WTC11 (cell line): ENCODE measurements around the gene CARM1.

ENCODE experiments used
- MAX ChIP-seq: sonication (generic); formaldehyde crosslinking; IDR thresholded peaks from 2 replicates; pipeline ENCODE4 v1.8.0; 2022; ENCODE audit warnings: mild to moderate bottlenecking, missing genetic modification reagents
- ZNF121 ChIP-seq: sonication (generic); formaldehyde crosslinking; IDR thresholded peaks from 2 replicates; pipeline ENCODE4 v1.8.0; 2023; ENCODE audit warnings: missing genetic modification reagents
- TF ChIP-seq, protein P1 (sequence below): fragments of 200-600 bp; IDR thresholded peaks from 2 replicates; pipeline ENCODE4 v1.8.0; 2022; ENCODE audit warnings: antibody characterized with exemption
- TF ChIP-seq, protein P2 (sequence below): sonication (generic); formaldehyde crosslinking; IDR thresholded peaks from 2 replicates; pipeline ENCODE4 v1.8.0; 2022; ENCODE audit warnings: missing genetic modification reagents
- TF ChIP-seq, protein P3 (sequence below): sonication (generic); formaldehyde crosslinking; IDR thresholded peaks from 2 replicates; pipeline ENCODE4 v1.8.1; 2023; ENCODE audit warnings: mild to moderate bottlenecking, missing genetic modification reagents, moderate library complexity

- TF ChIP-seq, protein P1, sequence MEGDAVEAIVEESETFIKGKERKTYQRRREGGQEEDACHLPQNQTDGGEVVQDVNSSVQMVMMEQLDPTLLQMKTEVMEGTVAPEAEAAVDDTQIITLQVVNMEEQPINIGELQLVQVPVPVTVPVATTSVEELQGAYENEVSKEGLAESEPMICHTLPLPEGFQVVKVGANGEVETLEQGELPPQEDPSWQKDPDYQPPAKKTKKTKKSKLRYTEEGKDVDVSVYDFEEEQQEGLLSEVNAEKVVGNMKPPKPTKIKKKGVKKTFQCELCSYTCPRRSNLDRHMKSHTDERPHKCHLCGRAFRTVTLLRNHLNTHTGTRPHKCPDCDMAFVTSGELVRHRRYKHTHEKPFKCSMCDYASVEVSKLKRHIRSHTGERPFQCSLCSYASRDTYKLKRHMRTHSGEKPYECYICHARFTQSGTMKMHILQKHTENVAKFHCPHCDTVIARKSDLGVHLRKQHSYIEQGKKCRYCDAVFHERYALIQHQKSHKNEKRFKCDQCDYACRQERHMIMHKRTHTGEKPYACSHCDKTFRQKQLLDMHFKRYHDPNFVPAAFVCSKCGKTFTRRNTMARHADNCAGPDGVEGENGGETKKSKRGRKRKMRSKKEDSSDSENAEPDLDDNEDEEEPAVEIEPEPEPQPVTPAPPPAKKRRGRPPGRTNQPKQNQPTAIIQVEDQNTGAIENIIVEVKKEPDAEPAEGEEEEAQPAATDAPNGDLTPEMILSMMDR = no peak
- no peak for TF ChIP-seq ZNF121
- TF ChIP-seq, protein P2, sequence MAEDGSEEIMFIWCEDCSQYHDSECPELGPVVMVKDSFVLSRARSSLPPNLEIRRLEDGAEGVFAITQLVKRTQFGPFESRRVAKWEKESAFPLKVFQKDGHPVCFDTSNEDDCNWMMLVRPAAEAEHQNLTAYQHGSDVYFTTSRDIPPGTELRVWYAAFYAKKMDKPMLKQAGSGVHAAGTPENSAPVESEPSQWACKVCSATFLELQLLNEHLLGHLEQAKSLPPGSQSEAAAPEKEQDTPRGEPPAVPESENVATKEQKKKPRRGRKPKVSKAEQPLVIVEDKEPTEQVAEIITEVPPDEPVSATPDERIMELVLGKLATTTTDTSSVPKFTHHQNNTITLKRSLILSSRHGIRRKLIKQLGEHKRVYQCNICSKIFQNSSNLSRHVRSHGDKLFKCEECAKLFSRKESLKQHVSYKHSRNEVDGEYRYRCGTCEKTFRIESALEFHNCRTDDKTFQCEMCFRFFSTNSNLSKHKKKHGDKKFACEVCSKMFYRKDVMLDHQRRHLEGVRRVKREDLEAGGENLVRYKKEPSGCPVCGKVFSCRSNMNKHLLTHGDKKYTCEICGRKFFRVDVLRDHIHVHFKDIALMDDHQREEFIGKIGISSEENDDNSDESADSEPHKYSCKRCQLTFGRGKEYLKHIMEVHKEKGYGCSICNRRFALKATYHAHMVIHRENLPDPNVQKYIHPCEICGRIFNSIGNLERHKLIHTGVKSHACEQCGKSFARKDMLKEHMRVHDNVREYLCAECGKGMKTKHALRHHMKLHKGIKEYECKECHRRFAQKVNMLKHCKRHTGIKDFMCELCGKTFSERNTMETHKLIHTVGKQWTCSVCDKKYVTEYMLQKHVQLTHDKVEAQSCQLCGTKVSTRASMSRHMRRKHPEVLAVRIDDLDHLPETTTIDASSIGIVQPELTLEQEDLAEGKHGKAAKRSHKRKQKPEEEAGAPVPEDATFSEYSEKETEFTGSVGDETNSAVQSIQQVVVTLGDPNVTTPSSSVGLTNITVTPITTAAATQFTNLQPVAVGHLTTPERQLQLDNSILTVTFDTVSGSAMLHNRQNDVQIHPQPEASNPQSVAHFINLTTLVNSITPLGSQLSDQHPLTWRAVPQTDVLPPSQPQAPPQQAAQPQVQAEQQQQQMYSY (CRISPR knock-in tag) = no peak
- no peak for TF ChIP-seq MAX
- TF ChIP-seq, protein P3, sequence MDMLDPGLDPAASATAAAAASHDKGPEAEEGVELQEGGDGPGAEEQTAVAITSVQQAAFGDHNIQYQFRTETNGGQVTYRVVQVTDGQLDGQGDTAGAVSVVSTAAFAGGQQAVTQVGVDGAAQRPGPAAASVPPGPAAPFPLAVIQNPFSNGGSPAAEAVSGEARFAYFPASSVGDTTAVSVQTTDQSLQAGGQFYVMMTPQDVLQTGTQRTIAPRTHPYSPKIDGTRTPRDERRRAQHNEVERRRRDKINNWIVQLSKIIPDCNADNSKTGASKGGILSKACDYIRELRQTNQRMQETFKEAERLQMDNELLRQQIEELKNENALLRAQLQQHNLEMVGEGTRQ (CRISPR knock-in tag) = no peak
These were observed 16.8 kb upstream of the CARM1 start for GRCh38 chr19:10854350-10855089.
